ENCODE measurements around the gene IPO11. TPM values are rescaled to one million over a fixed set of nuclear protein-coding genes. Genes with fewer than 3 reads are reported as not detected.

IPO11 gene
- total RNA-seq, 4 donors from 2014 or later, result 15.5 to 36.0 (median 20.1) TPM

DNA sequence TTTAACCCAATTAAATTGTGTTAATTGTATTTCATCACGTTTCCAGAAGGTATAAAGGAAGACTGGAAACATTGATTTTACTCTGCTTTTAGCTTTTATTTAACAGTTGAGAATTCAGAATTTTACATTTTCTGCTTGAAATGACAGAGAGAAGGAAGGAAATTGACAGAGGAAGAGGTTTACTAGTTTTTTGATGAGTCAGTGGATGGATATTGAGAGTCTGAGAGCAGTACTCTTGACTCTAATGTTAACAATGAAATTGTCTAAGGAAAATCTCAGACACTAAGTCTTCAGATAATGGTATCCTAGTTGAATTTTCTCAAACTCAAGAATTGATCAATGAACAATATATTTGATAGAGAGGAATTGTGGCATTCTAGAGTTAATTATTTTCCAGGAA, 60.6 kb downstream of the IPO11 start:
- H3K9me3 ChIP-seq, result no peaks in the 10 kb centered on the region

DNA sequence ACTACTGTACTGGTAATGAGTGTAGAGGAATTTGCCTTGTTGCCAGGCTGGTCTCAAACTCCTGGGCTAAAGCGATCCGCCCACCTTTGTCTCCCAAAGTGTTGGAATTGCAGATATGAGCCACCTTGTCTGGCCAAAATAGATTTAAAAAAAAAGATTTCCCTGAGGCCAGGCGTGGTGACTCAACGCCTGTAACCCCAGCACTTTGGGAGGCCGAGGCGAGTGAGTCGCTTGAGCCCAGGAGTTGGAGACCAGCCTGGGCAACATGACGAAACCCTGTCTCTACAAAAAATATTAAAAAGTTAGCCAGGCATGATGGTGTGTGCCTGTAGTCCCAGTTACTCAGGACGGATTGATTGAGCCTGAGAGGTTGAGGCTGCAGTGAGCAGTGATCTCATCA, 62.5 kb downstream of the IPO11 start:
- DNase-seq, result no peak
- H3K36me3 ChIP-seq, result peaks cover 0 to 6% of the 10 kb centered on the region in 2 donors
- in situ Hi-C loops (cut with MboI; ENCODE audit: low sequenced_read_pairs in 4 of 4) (no loop called here), intact Hi-C loops (cut with DNase I; ENCODE audit: low total_unique reads) (no loop called here)
- H3K4me1 ChIP-seq, result no peaks in the 10 kb centered on the region
- no peaks in the 10 kb centered on the region for H3K9me3 ChIP-seq
- no peaks in the 10 kb centered on the region for H3K27me3 ChIP-seq
- H3K4me3 ChIP-seq, result no peak overlapping the region
- no peak overlapping the region for H3K27ac ChIP-seq
- TF ChIP-seq, protein P1, sequence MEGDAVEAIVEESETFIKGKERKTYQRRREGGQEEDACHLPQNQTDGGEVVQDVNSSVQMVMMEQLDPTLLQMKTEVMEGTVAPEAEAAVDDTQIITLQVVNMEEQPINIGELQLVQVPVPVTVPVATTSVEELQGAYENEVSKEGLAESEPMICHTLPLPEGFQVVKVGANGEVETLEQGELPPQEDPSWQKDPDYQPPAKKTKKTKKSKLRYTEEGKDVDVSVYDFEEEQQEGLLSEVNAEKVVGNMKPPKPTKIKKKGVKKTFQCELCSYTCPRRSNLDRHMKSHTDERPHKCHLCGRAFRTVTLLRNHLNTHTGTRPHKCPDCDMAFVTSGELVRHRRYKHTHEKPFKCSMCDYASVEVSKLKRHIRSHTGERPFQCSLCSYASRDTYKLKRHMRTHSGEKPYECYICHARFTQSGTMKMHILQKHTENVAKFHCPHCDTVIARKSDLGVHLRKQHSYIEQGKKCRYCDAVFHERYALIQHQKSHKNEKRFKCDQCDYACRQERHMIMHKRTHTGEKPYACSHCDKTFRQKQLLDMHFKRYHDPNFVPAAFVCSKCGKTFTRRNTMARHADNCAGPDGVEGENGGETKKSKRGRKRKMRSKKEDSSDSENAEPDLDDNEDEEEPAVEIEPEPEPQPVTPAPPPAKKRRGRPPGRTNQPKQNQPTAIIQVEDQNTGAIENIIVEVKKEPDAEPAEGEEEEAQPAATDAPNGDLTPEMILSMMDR (IDR thresholded peaks at IDR 0.05 in 4 of 5, conservative IDR thresholded peaks at IDR 0.05 in 1 of 5), result no peak
- TF ChIP-seq POLR2A (IDR thresholded peaks at IDR 0.05), result no peak
- no peak for ATAC-seq

More for the DNA sequence above, 60.6 kb downstream of the IPO11 start:
- Histone ChIP-seq H3K36me3 (peaks cover 0 to 9% of the 10 kb centered on the region in 2 donors), H3K27me3 (no peaks in the 10 kb centered on the region), H3K4me1 (no peaks in the 10 kb centered on the region), H3K27ac (no peak overlapping the region), H3K4me3 (no peak overlapping the region)
- no peak for TF ChIP-seq POLR2A (IDR thresholded peaks at IDR 0.05)
- TF ChIP-seq, protein P1 (IDR thresholded peaks at IDR 0.05 in 4 of 5, conservative IDR thresholded peaks at IDR 0.05 in 1 of 5), result no peak
- intact Hi-C loops (cut with DNase I; ENCODE audit: low total_unique reads), result no loop called here
- in situ Hi-C loops (cut with MboI; ENCODE audit: low sequenced_read_pairs in 4 of 4), result loop anchor here in 3 of 4 donors (25.0 kb wide), 1 partner anchor 314 kb away; no protein-coding TSS in a partner anchor
- ATAC-seq, result no peak
- DNase-seq, result no peak

DNA sequence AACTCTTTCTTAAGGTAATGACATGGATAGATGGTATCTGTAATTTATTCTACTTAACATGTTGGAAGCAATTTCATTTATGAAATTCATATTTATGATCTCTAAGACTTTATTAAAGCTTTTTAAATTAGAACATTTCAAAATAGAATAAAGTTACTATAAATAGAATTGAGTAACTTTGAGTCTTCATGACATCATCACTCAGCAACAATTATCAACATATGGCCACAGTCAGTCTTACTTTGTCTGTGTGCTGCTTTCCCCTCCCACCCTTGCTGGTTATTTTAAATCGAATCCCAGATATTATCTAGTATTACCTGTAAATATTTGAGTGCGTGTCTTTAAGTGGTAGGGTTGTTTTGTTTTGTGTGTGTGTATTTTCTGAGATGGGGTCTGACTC, 65.2 kb downstream of the IPO11 start:
- ATAC-seq, result no peak
- Histone ChIP-seq H3K4me1 (no peaks in the 10 kb centered on the region), H3K27ac (no peak overlapping the region), H3K27me3 (no peaks in the 10 kb centered on the region), H3K36me3 (peaks cover 0 to 6% of the 10 kb centered on the region in 2 donors), H3K4me3 (no peak overlapping the region), H3K9me3 (no peaks in the 10 kb centered on the region)
- in situ Hi-C loops (cut with MboI; ENCODE audit: low sequenced_read_pairs in 4 of 4), result no loop called here
- TF ChIP-seq POLR2A (IDR thresholded peaks at IDR 0.05), result no peak
- TF ChIP-seq, protein P1 (IDR thresholded peaks at IDR 0.05 in 4 of 5, conservative IDR thresholded peaks at IDR 0.05 in 1 of 5), result no peak
- intact Hi-C loops (cut with DNase I; ENCODE audit: low total_unique reads), result no loop called here
- DNase-seq, result no peak

DNA sequence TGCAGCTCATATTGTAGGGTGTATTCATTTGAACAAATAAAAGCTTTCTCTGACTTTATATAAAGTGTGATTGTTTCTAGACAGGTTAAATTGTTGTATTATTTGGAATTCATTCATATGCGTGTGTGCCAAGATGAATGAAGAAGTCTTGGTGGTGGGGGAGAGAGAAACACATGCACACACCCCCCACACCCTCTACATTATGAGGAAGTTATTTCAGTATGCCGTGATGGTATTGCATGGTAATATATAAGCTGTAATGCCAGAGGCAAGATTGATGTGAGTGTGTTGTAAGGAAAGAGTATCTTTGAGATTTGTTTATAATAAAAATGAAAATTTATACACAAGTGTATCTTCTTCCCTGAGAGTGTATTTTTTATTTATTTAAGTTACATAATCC, 71.0 kb downstream of the IPO11 start:
- in situ Hi-C loops (cut with MboI; ENCODE audit: low sequenced_read_pairs in 4 of 4) (no loop called here), intact Hi-C loops (cut with DNase I; ENCODE audit: low total_unique reads) (no loop called here)
- Histone ChIP-seq H3K36me3 (peaks cover 0 to 15% of the 10 kb centered on the region in 2 donors), H3K27me3 (no peaks in the 10 kb centered on the region), H3K4me1 (no peaks in the 10 kb centered on the region), H3K9me3 (no peaks in the 10 kb centered on the region), H3K27ac (no peak overlapping the region), H3K4me3 (no peak overlapping the region)
- ATAC-seq (no peak), DNase-seq (no peak)
- no peak for TF ChIP-seq POLR2A (IDR thresholded peaks at IDR 0.05)
- TF ChIP-seq, protein P1 (IDR thresholded peaks at IDR 0.05 in 4 of 5, conservative IDR thresholded peaks at IDR 0.05 in 1 of 5), result no peak

DNA sequence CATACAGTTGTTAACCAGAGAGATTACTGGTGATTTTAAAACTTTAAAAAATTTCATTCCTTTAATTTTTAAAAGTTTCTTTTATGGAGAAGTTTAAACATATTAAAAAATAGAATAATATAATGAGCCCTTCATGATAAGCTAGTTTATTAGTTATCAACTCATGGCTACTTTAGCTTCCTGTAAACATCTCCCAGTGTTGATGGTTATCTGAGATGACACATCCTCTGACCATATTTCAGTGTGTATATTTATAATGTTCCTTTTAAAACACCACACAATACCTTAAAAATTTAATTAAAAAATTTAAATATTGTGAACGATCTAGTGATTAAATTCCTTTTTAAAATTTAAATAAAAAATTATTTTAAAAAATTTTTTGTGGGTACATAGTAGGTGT, 74.1 kb downstream of the IPO11 start:
- Histone ChIP-seq H3K36me3 (peaks cover 0 to 29% of the 10 kb centered on the region in 2 donors), H3K9me3 (no peaks in the 10 kb centered on the region), H3K27ac (no peak overlapping the region), H3K4me1 (no peaks in the 10 kb centered on the region), H3K27me3 (no peaks in the 10 kb centered on the region), H3K4me3 (no peak overlapping the region)
- in situ Hi-C loops (cut with MboI; ENCODE audit: low sequenced_read_pairs in 4 of 4) (no loop called here), intact Hi-C loops (cut with DNase I; ENCODE audit: low total_unique reads) (no loop called here)
- ATAC-seq (no peak), DNase-seq (no peak)
- TF ChIP-seq, protein P1 (IDR thresholded peaks at IDR 0.05 in 4 of 5, conservative IDR thresholded peaks at IDR 0.05 in 1 of 5), result no peak
- no peak for TF ChIP-seq POLR2A (IDR thresholded peaks at IDR 0.05)
